C4-2B (cell line): Measurements from ENCODE around the gene PARVA.

Experiments
- CTCF ChIP-seq: fragments of 450-650 bp; conservative IDR thresholded peaks from 2 replicates; pipeline ENCODE4 v1.5.1; 2017; ENCODE audit warnings: mild to moderate bottlenecking
- ZFX ChIP-seq: fragments of 450-650 bp; IDR thresholded peaks from 2 replicates; pipeline ENCODE4 v1.6.1; 2017

GRCh38 chr11:12432507-12432906, 55.1 kb downstream of the PARVA start:
- TF ChIP-seq CTCF (no peak), ZFX (no peak)
